IMR-90 (cell line): ENCODE data around the gene RASSF6.

Experiments used
- POLR2A ChIP-seq: IDR thresholded peaks from 2 replicates; pipeline ENCODE4 v1.6.1; 2012; ENCODE audit warnings: mild to moderate bottlenecking, low read depth, low read length
- RAD21 ChIP-seq: IDR thresholded peaks from 2 replicates; pipeline ENCODE4 v1.6.1; 2012; ENCODE audit warnings: low read length, improper control_type of control experiment
- RFX5 ChIP-seq: IDR thresholded peaks from 2 replicates; pipeline ENCODE4 v1.8.0; 2012; ENCODE audit warnings: low read depth, mild to moderate bottlenecking, low read length, moderate library complexity
- TF ChIP-seq, protein P1 (sequence below): conservative IDR thresholded peaks from 2 replicates; pipeline ENCODE4 v1.5.1; 2012; ENCODE audit warnings: mild to moderate bottlenecking, low read depth, low read length, improper control_type of control experiment
- TF ChIP-seq, protein P2 (sequence below): fragments of 150-350 bp; IDR thresholded peaks from 2 replicates; pipeline ENCODE4 v1.6.1; 2016; ENCODE audit warnings: low read depth, mild to moderate bottlenecking, low read length, moderate library complexity, borderline replicate concordance

DNA sequence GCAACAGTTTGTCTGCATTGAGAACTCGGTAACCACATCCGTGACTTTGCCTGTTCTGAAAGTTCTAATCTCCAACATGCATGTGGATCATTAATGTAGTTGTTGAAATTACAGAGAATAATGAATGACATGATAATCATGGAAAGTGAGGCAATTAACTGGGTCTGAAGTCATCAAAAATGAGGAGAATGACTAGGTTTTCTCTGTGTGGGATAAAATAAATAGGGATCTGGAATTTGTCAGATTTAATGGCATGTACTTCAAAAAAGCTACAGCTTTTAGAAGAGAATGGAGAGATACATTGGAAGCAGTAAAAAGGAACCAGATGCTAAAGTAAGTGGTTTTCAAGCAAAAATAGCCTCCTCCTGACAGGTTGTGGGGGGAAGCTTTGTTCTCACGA lies 79.4 kb downstream of the RASSF6 start:
- no peak for TF ChIP-seq POLR2A
- TF ChIP-seq, protein P1, sequence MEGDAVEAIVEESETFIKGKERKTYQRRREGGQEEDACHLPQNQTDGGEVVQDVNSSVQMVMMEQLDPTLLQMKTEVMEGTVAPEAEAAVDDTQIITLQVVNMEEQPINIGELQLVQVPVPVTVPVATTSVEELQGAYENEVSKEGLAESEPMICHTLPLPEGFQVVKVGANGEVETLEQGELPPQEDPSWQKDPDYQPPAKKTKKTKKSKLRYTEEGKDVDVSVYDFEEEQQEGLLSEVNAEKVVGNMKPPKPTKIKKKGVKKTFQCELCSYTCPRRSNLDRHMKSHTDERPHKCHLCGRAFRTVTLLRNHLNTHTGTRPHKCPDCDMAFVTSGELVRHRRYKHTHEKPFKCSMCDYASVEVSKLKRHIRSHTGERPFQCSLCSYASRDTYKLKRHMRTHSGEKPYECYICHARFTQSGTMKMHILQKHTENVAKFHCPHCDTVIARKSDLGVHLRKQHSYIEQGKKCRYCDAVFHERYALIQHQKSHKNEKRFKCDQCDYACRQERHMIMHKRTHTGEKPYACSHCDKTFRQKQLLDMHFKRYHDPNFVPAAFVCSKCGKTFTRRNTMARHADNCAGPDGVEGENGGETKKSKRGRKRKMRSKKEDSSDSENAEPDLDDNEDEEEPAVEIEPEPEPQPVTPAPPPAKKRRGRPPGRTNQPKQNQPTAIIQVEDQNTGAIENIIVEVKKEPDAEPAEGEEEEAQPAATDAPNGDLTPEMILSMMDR = no peak
- no peak for TF ChIP-seq RFX5
- no peak for TF ChIP-seq RAD21
- TF ChIP-seq, protein P2, sequence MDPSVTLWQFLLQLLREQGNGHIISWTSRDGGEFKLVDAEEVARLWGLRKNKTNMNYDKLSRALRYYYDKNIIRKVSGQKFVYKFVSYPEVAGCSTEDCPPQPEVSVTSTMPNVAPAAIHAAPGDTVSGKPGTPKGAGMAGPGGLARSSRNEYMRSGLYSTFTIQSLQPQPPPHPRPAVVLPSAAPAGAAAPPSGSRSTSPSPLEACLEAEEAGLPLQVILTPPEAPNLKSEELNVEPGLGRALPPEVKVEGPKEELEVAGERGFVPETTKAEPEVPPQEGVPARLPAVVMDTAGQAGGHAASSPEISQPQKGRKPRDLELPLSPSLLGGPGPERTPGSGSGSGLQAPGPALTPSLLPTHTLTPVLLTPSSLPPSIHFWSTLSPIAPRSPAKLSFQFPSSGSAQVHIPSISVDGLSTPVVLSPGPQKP = no peak
